HepG2 (cell line): ENCODE measurements around the gene AGAP1. TPM values are rescaled to one million over a fixed set of nuclear protein-coding genes. Genes with fewer than 3 reads are reported as not detected.

Source experiments
- HDAC6 ChIP-seq: fragments of 200-600 bp; sonication (generic); IDR thresholded peaks from 2 replicates; pipeline ENCODE4 v1.7.0; 2017; ENCODE audit warnings: mild to moderate bottlenecking, antibody characterized with exemption, low read length, low read depth
- HIVEP1 ChIP-seq: sonication (generic); formaldehyde crosslinking; IDR thresholded peaks from 2 replicates; pipeline ENCODE4 v1.4.0; 2020; ENCODE audit warnings: mild to moderate bottlenecking, missing genetic modification reagents
- PLRG1 ChIP-seq: fragments of 450-650 bp; conservative IDR thresholded peaks from 2 replicates; pipeline ENCODE4 v1.6.1; 2016
- STAG1 ChIP-seq: sonication (generic); formaldehyde crosslinking; IDR thresholded peaks from 2 replicates; pipeline ENCODE4 v1.4.0; 2020; ENCODE audit warnings: missing genetic modification reagents
- ZMYM4 ChIP-seq: sonication (generic); formaldehyde crosslinking; IDR thresholded peaks from 2 replicates; pipeline ENCODE4 v1.8.1; 2023; ENCODE audit warnings: mild to moderate bottlenecking, missing genetic modification reagents
- ZNF24 ChIP-seq: fragments of 450-650 bp; IDR thresholded peaks from 2 replicates; pipeline ENCODE4 v1.6.1; 2017; ENCODE audit warnings: antibody characterized with exemption, mild to moderate bottlenecking
- ZNF260 ChIP-seq: sonication (generic); formaldehyde crosslinking; IDR thresholded peaks from 2 replicates; pipeline ENCODE4 v1.4.0; 2020; ENCODE audit warnings: missing genetic modification reagents, low read depth, mild to moderate bottlenecking, borderline replicate concordance
- ZNF30 ChIP-seq: sonication (generic); formaldehyde crosslinking; IDR thresholded peaks from 2 replicates; pipeline ENCODE4 v1.5.0; 2020; ENCODE audit warnings: mild to moderate bottlenecking, missing genetic modification reagents
- ZNF367 ChIP-seq: sonication (generic); formaldehyde crosslinking; IDR thresholded peaks from 2 replicates; pipeline ENCODE4 v1.4.0; 2020; ENCODE audit warnings: missing genetic modification reagents, borderline replicate concordance
- ZNF550 ChIP-seq: sonication (generic); formaldehyde crosslinking; IDR thresholded peaks from 2 replicates; pipeline ENCODE4 v1.4.0; 2020; ENCODE audit warnings: mild to moderate bottlenecking, missing genetic modification reagents, borderline replicate concordance
- ZNF577 ChIP-seq: sonication (generic); formaldehyde crosslinking; IDR thresholded peaks from 2 replicates; pipeline ENCODE4 v1.4.0; 2020; ENCODE audit warnings: mild to moderate bottlenecking, low read depth, missing genetic modification reagents, borderline replicate concordance
- ZSCAN25 ChIP-seq: sonication (generic); formaldehyde crosslinking; IDR thresholded peaks from 2 replicates; pipeline ENCODE4 v1.8.0; 2022; ENCODE audit warnings: mild to moderate bottlenecking, missing genetic modification reagents
- polyA plus RNA-seq, 8 experiments: library from polyadenylated mRNA; depleted of rRNA in 3 of 8; stranded (reverse) in 7 of 8; unstranded in 1 of 8; fragments of >200 nt; fragmentation: Illumina TruSeq in 4 of 8; extraction: Trizol in 4 of 8; gene quantifications; 2 replicates each; pipeline versions ENCODE4 v1.2.1 to v1.2.3, GENCODE V29; 2011 to 2016; ENCODE audit warnings: low read depth in 4 of 8, missing spikeins in 1 of 8, mixed read lengths in 1 of 8; ENCODE audit not compliant: insufficient read depth in 1 of 8
- total RNA-seq, 5 experiments: library from RNA; depleted of rRNA; stranded (reverse); fragments of >200 nt; fragmentation: Illumina TruSeq; extraction: Trizol; gene quantifications; 2 replicates each; pipeline ENCODE4 v1.2.3, GENCODE V29; 2016; ENCODE audit warnings: low read depth in 1 of 5
- TF ChIP-seq, protein P1 (sequence below): sonication (generic); formaldehyde crosslinking; IDR thresholded peaks from 2 replicates; pipeline ENCODE4 v1.4.0; 2020; ENCODE audit warnings: missing genetic modification reagents, borderline replicate concordance
- TF ChIP-seq, protein P2 (sequence below): sonication (generic); formaldehyde crosslinking; IDR thresholded peaks from 2 replicates; pipeline ENCODE4 v1.5.0; 2020; ENCODE audit warnings: missing genetic modification reagents, mild to moderate bottlenecking, borderline replicate concordance
- TF ChIP-seq, protein P3 (sequence below): sonication (generic); formaldehyde crosslinking; IDR thresholded peaks from 2 replicates; pipeline ENCODE4 v1.4.0; 2020; ENCODE audit warnings: missing genetic modification reagents
- TF ChIP-seq, protein P4 (sequence below): sonication (generic); formaldehyde crosslinking; IDR thresholded peaks from 2 replicates; pipeline ENCODE4 v1.5.0; 2020; ENCODE audit warnings: mild to moderate bottlenecking, missing genetic modification reagents
- TF ChIP-seq, protein P5 (sequence below): sonication (generic); formaldehyde crosslinking; IDR thresholded peaks from 2 replicates; pipeline ENCODE4 v1.8.1; 2022; ENCODE audit warnings: low read depth, mild to moderate bottlenecking, missing genetic modification reagents

AGAP1 gene
- total and polyA plus RNA-seq, 2 of the 13 experiments (the other 11 are each of a cell fraction or from before 2014, with no cell fraction given) = 21.2 to 32.7 TPM

DNA sequence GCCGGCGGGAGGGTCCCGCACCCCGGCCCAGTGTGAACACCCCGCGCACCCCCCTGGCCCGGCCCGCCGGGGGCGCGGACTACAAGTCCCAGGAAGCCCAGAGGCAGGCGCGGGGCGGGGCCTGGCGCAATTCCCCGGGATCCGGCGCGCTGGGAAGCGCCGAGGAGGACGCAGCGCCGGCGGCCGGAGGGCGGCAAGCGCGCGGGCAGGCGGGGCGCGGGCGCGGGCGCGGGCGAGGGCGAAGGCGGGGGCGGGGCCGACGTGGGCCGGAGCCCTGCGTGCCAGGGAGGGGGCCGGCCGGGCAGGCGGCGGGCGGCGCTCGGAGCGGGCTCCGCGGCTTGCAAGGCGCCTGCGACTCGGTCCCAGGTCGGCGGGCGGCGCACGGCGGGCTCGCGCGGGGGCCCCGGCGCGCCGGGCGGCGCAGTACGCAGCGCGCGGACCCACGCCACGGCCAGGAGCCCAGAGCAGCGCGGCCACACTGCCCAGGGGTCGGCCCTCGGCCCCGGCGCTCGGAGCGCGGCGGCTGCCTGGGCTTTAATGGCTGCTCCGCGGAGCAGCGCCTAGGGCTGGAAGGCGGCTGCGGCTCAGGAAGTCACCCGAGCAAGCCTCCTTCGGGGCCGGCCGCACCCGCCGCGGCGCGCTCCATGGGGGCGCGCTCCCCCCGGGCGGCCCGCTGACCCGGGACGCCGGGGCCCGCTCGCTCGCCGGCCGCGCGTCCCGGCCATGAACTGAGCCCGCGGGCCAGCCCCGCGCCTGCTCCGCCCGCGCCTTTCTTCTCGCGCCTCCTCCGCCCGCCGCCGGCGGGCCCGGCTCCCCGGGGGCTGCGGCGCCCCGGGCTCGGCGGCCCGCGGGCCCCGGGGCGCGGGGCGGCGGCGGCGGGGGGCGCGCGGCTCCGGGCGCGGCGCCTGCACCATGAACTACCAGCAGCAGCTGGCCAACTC, at the start of gene AGAP1 (continued):
- TF ChIP-seq, protein P1, sequence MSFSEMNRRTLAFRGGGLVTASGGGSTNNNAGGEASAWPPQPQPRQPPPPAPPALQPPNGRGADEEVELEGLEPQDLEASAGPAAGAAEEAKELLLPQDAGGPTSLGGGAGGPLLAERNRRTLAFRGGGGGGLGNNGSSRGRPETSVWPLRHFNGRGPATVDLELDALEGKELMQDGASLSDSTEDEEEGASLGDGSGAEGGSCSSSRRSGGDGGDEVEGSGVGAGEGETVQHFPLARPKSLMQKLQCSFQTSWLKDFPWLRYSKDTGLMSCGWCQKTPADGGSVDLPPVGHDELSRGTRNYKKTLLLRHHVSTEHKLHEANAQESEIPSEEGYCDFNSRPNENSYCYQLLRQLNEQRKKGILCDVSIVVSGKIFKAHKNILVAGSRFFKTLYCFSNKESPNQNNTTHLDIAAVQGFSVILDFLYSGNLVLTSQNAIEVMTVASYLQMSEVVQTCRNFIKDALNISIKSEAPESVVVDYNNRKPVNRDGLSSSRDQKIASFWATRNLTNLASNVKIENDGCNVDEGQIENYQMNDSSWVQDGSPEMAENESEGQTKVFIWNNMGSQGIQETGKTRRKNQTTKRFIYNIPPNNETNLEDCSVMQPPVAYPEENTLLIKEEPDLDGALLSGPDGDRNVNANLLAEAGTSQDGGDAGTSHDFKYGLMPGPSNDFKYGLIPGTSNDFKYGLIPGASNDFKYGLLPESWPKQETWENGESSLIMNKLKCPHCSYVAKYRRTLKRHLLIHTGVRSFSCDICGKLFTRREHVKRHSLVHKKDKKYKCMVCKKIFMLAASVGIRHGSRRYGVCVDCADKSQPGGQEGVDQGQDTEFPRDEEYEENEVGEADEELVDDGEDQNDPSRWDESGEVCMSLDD (CRISPR knock-in tag) = peak; percentile 28; the same call in 1 of the 2 replicates
- TF ChIP-seq ZSCAN25 (no peak), PLRG1 (no peak), ZNF24 (no peak), HIVEP1 (CRISPR knock-in tag) (no peak), ZNF260 (CRISPR knock-in tag) (no peak), ZNF30 (CRISPR knock-in tag) (no peak), ZNF550 (CRISPR knock-in tag) (no peak), ZNF577 (no peak), STAG1 (CRISPR knock-in tag) (peak; percentile 1; the same call in 1 of the 2 replicates), ZNF367 (no peak; the same call in 1 of the 2 replicates), HDAC6 (no peak), ZMYM4 (CRISPR knock-in tag) (0 out of 2 replicates have a peak, but pooled peaks have one; percentile 40)
- TF ChIP-seq, protein P2, sequence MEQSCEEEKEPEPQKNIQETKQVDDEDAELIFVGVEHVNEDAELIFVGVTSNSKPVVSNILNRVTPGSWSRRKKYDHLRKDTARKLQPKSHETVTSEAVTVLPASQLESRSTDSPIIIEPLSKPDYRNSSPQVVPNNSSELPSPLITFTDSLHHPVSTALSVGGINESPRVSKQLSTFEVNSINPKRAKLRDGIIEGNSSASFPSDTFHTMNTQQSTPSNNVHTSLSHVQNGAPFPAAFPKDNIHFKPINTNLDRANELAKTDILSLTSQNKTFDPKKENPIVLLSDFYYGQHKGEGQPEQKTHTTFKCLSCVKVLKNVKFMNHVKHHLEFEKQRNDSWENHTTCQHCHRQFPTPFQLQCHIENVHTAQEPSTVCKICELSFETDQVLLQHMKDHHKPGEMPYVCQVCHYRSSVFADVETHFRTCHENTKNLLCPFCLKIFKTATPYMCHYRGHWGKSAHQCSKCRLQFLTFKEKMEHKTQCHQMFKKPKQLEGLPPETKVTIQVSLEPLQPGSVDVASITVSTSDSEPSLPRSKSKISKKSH (CRISPR knock-in tag) = no peak
- TF ChIP-seq, protein P3, sequence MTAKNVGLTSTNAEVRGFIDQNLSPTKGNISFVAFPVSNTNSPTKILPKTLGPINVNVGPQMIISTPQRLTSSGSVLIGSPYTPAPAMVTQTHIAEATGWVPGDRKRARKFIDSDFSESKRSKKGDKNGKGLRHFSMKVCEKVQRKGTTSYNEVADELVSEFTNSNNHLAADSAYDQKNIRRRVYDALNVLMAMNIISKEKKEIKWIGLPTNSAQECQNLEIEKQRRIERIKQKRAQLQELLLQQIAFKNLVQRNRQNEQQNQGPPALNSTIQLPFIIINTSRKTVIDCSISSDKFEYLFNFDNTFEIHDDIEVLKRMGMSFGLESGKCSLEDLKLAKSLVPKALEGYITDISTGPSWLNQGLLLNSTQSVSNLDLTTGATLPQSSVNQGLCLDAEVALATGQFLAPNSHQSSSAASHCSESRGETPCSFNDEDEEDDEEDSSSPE (CRISPR knock-in tag) = peak; percentile 68
- TF ChIP-seq, protein P4, sequence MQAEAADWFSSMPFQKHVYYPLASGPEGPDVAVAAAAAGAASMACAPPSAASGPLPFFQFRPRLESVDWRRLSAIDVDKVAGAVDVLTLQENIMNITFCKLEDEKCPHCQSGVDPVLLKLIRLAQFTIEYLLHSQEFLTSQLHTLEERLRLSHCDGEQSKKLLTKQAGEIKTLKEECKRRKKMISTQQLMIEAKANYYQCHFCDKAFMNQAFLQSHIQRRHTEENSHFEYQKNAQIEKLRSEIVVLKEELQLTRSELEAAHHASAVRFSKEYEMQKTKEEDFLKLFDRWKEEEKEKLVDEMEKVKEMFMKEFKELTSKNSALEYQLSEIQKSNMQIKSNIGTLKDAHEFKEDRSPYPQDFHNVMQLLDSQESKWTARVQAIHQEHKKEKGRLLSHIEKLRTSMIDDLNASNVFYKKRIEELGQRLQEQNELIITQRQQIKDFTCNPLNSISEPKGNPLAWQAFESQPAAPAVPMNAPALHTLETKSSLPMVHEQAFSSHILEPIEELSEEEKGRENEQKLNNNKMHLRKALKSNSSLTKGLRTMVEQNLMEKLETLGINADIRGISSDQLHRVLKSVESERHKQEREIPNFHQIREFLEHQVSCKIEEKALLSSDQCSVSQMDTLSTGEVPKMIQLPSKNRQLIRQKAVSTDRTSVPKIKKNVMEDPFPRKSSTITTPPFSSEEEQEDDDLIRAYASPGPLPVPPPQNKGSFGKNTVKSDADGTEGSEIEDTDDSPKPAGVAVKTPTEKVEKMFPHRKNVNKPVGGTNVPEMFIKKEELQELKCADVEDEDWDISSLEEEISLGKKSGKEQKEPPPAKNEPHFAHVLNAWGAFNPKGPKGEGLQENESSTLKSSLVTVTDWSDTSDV (CRISPR knock-in tag) = no peak
- TF ChIP-seq, protein P5, sequence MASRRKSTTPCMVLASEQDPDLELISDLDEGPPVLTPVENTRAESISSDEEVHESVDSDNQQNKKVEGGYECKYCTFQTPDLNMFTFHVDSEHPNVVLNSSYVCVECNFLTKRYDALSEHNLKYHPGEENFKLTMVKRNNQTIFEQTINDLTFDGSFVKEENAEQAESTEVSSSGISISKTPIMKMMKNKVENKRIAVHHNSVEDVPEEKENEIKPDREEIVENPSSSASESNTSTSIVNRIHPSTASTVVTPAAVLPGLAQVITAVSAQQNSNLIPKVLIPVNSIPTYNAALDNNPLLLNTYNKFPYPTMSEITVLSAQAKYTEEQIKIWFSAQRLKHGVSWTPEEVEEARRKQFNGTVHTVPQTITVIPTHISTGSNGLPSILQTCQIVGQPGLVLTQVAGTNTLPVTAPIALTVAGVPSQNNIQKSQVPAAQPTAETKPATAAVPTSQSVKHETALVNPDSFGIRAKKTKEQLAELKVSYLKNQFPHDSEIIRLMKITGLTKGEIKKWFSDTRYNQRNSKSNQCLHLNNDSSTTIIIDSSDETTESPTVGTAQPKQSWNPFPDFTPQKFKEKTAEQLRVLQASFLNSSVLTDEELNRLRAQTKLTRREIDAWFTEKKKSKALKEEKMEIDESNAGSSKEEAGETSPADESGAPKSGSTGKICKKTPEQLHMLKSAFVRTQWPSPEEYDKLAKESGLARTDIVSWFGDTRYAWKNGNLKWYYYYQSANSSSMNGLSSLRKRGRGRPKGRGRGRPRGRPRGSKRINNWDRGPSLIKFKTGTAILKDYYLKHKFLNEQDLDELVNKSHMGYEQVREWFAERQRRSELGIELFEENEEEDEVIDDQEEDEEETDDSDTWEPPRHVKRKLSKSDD = no peak
